ENCODE data around the gene ARMC5.

DNA sequence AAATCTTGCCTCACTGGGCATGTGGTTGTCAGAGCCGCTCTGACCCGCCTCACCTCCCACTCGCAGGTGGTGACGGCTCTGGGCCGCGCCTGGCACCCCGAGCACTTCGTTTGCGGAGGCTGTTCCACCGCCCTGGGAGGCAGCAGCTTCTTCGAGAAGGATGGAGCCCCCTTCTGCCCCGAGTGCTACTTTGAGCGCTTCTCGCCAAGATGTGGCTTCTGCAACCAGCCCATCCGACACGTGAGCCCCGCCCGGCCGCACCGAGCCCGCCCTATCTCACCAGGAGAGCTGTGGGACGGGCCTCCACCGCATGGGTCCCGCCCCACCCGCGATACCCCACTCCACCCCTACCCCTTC, 16.6 kb downstream of the ARMC5 start:
- TF ChIP-seq, protein P1, sequence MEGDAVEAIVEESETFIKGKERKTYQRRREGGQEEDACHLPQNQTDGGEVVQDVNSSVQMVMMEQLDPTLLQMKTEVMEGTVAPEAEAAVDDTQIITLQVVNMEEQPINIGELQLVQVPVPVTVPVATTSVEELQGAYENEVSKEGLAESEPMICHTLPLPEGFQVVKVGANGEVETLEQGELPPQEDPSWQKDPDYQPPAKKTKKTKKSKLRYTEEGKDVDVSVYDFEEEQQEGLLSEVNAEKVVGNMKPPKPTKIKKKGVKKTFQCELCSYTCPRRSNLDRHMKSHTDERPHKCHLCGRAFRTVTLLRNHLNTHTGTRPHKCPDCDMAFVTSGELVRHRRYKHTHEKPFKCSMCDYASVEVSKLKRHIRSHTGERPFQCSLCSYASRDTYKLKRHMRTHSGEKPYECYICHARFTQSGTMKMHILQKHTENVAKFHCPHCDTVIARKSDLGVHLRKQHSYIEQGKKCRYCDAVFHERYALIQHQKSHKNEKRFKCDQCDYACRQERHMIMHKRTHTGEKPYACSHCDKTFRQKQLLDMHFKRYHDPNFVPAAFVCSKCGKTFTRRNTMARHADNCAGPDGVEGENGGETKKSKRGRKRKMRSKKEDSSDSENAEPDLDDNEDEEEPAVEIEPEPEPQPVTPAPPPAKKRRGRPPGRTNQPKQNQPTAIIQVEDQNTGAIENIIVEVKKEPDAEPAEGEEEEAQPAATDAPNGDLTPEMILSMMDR (IDR thresholded peaks at IDR 0.05) = no peak
- TF ChIP-seq POLR2A (IDR thresholded peaks at IDR 0.05) = no peak

Measured in stomach (tissue), 4 donors.